ENCODE data around the gene ARID1A. TPM values are rescaled to one million over a fixed set of nuclear protein-coding genes. Genes with fewer than 3 reads are reported as not detected.
"Not testable (repeated sequence)": the region's sequence is repeated elsewhere in the genome, so short reads cannot be mapped to it uniquely, and the experiment has no call there.

Gene ARID1A
- total RNA-seq, 5 donors from 2014 or later (not counting 1 experiment from before 2014, with no cell fraction given) = 122 to 148 (median 126) TPM

- H3K27me3 ChIP-seq (replicated peaks in 1 of 2; ENCODE audit: control insufficient read depth in 2 of 2, extremely low read depth in 1 of 2, insufficient read depth in 2 of 2, low read length in 1 of 2) = no peaks in the 10 kb centered on the region
- POLR2A ChIA-PET = no interaction called here
- H3K4me3 ChIP-seq (ENCODE audit: control insufficient read depth in 1 of 2, extremely low read depth in 1 of 2, low read length in 1 of 2) = no peak overlapping the region
- H3K27ac ChIP-seq (ENCODE audit: low read length) = no peak overlapping the region
- H3K9me3 ChIP-seq = no peaks in the 10 kb centered on the region
- no peaks in the 10 kb centered on the region for H3K27me3 Mint-ChIP-seq
- peaks cover 2% of the 10 kb centered on the region for H3K36me3 Mint-ChIP-seq
- WGBS (ENCODE audit: insufficient coverage) = 0% methylated on average over 1 of the region's 1 CpG
- peaks cover 6 to 29% (median 27%) of the 10 kb centered on the region in 3 donors for H3K4me1 Mint-ChIP-seq
- H3K9me3 Mint-ChIP-seq = no peaks in the 10 kb centered on the region
- CTCF ChIA-PET = interaction anchor here in 1 of 2 donors (1.3 to 1.4 kb wide), 2 partner anchors 10 to 25 kb away, joined by 3 to 4 read pairs; no protein-coding TSS in a partner anchor
- DNase-seq (no peak), ATAC-seq (replicated peaks in 1 of 4) (no peak)
- H3K27ac Mint-ChIP-seq = no peak overlapping the region
- peaks cover 0 to 19% of the 10 kb centered on the region in 2 donors for H3K36me3 ChIP-seq (ENCODE audit: control insufficient read depth in 2 of 2, extremely low read depth in 1 of 2, insufficient read depth in 1 of 2, low read length in 1 of 2)
- peaks cover 58 to 77% of the 10 kb centered on the region in 2 experiments for H3K4me1 ChIP-seq (ENCODE audit: control insufficient read depth in 1 of 2, extremely low read depth in 1 of 2, insufficient read depth in 2 of 2, low read length in 2 of 2)
- H3K4me3 Mint-ChIP-seq = no peak overlapping the region
These were observed 6.8 kb downstream of the ARID1A start for GRCh38 chr1:26702680-26703038.

- Mint-ChIP-seq H3K36me3 (peaks cover 2% of the 10 kb centered on the region), H3K4me1 (peaks cover 9 to 33% (median 33%) of the 10 kb centered on the region in 3 donors), H3K9me3 (no peaks in the 10 kb centered on the region), H3K27me3 (no peaks in the 10 kb centered on the region), H3K27ac (peak overlapping the region in 1 of 2 donors; percentile 29), H3K4me3 (no peak overlapping the region)
- H3K27ac ChIP-seq (ENCODE audit: low read length) = no peak overlapping the region
- CTCF ChIA-PET = interaction anchor here (0.9 to 1.5 kb wide), 5 partner anchors 12 to 130 kb away, joined by 3 to 6 read pairs (median 4); no protein-coding TSS in a partner anchor
- peaks cover 0 to 19% of the 10 kb centered on the region in 2 donors for H3K36me3 ChIP-seq (ENCODE audit: control insufficient read depth in 2 of 2, extremely low read depth in 1 of 2, insufficient read depth in 1 of 2, low read length in 1 of 2)
- DNase-seq (no peak), ATAC-seq (replicated peaks in 1 of 4) (no peak)
- H3K27me3 ChIP-seq (replicated peaks in 1 of 2; ENCODE audit: control insufficient read depth in 2 of 2, extremely low read depth in 1 of 2, insufficient read depth in 2 of 2, low read length in 1 of 2) = no peaks in the 10 kb centered on the region
- no peaks in the 10 kb centered on the region for H3K9me3 ChIP-seq
- POLR2A ChIA-PET = interaction anchor here (0.5 to 1.0 kb wide), 3 partner anchors 9 to 70 kb away, joined by 3 to 4 read pairs (median 3); no protein-coding TSS in a partner anchor
- H3K4me1 ChIP-seq (ENCODE audit: control insufficient read depth in 1 of 2, extremely low read depth in 1 of 2, insufficient read depth in 2 of 2, low read length in 2 of 2) = peaks cover 65 to 76% of the 10 kb centered on the region in 2 experiments
- no peak overlapping the region for H3K4me3 ChIP-seq (ENCODE audit: control insufficient read depth in 1 of 2, extremely low read depth in 1 of 2, low read length in 1 of 2)
These were observed 7.7 kb downstream of the ARID1A start for GRCh38 chr1:26703478-26703877.

- H3K36me3 ChIP-seq (ENCODE audit: control insufficient read depth in 2 of 2, extremely low read depth in 1 of 2, insufficient read depth in 1 of 2, low read length in 1 of 2) = peaks cover 5 to 28% of the 10 kb centered on the region in 2 donors
- H3K4me3 ChIP-seq (ENCODE audit: control insufficient read depth in 1 of 2, extremely low read depth in 1 of 2, low read length in 1 of 2) = no peak overlapping the region
- Mint-ChIP-seq H3K36me3 (peaks cover 9% of the 10 kb centered on the region), H3K27me3 (no peaks in the 10 kb centered on the region), H3K27ac (peak overlapping the region in 1 of 2 donors; percentile 35), H3K4me1 (peaks cover 20 to 42% (median 39%) of the 10 kb centered on the region in 3 donors), H3K9me3 (no peaks in the 10 kb centered on the region), H3K4me3 (no peak overlapping the region)
- WGBS (ENCODE audit: insufficient coverage) = 100% methylated on average over 2 of the region's 5 CpGs
- ATAC-seq (replicated peaks in 1 of 4) (no peak), DNase-seq (no peak)
- H3K27ac ChIP-seq (ENCODE audit: low read length) = no peak overlapping the region
- no peaks in the 10 kb centered on the region for H3K9me3 ChIP-seq
- ChIA-PET CTCF (no interaction called here), POLR2A (no interaction called here)
- no peaks in the 10 kb centered on the region for H3K27me3 ChIP-seq (replicated peaks in 1 of 2; ENCODE audit: control insufficient read depth in 2 of 2, extremely low read depth in 1 of 2, insufficient read depth in 2 of 2, low read length in 1 of 2)
- peaks cover 66 to 67% of the 10 kb centered on the region in 2 experiments for H3K4me1 ChIP-seq (ENCODE audit: control insufficient read depth in 1 of 2, extremely low read depth in 1 of 2, insufficient read depth in 2 of 2, low read length in 2 of 2)
These were observed 8.8 kb downstream of the ARID1A start for GRCh38 chr1:26704629-26705028.

GRCh38 chr1:26705227-26705626, 9.4 kb downstream of the ARID1A start:
- H3K9me3 Mint-ChIP-seq; ATAC-seq (replicated peaks in 1 of 4); CTCF ChIA-PET; DNase-seq; H3K27ac ChIP-seq (ENCODE audit: low read length); H3K4me3 ChIP-seq (ENCODE audit: control insufficient read depth in 1 of 2, extremely low read depth in 1 of 2, low read length in 1 of 2); H3K9me3 ChIP-seq; H3K36me3 Mint-ChIP-seq; H3K27me3 Mint-ChIP-seq; H3K27me3 ChIP-seq (replicated peaks in 1 of 2; ENCODE audit: control insufficient read depth in 2 of 2, extremely low read depth in 1 of 2, insufficient read depth in 2 of 2, low read length in 1 of 2); POLR2A ChIA-PET: not testable (repeated sequence)
- Mint-ChIP-seq H3K4me1 (peaks cover 20 to 42% (median 39%) of the 10 kb centered on the region in 3 donors), H3K4me3 (peak overlapping the region in 2 of 3 donors; percentile 14 to 64), H3K27ac (peak overlapping the region in 1 of 2 donors; percentile 73)
- Histone ChIP-seq H3K4me1 (ENCODE audit: control insufficient read depth in 1 of 2, extremely low read depth in 1 of 2, insufficient read depth in 2 of 2, low read length in 2 of 2) (peaks cover 60 to 70% of the 10 kb centered on the region in 2 experiments), H3K36me3 (ENCODE audit: control insufficient read depth in 2 of 2, extremely low read depth in 1 of 2, insufficient read depth in 1 of 2, low read length in 1 of 2) (peaks cover 5 to 29% of the 10 kb centered on the region in 2 donors)
- no CpG with 5 or more reads among the region's 4 CpGs for WGBS (ENCODE audit: insufficient coverage)

GRCh38 chr1:26705788-26706311, 10.0 kb downstream of the ARID1A start:
- POLR2A ChIA-PET = no interaction called here
- DNase-seq = no peak
- H3K27ac ChIP-seq (ENCODE audit: low read length) = peak overlapping the region; percentile 10
- CTCF ChIA-PET = interaction anchor here in 1 of 2 donors (1.1 kb wide), 1 partner anchor 14 kb away, joined by 4 read pairs; no protein-coding TSS in a partner anchor
- Mint-ChIP-seq H3K27me3 (no peaks in the 10 kb centered on the region), H3K4me3 (peak overlapping the region; percentile 45 to 64 (median 45)), H3K4me1 (peaks cover 20 to 47% (median 45%) of the 10 kb centered on the region in 3 donors), H3K27ac (peak overlapping the region; percentile 41 to 73), H3K9me3 (no peaks in the 10 kb centered on the region), H3K36me3 (peaks cover 13% of the 10 kb centered on the region)
- H3K4me3 ChIP-seq (ENCODE audit: control insufficient read depth in 1 of 2, extremely low read depth in 1 of 2, low read length in 1 of 2) = peak overlapping the region in 1 of 2 donors; percentile 11
- no CpG with 5 or more reads among the region's 1 CpG for WGBS (ENCODE audit: insufficient coverage)
- no peaks in the 10 kb centered on the region for H3K9me3 ChIP-seq
- peaks cover 5 to 34% of the 10 kb centered on the region in 2 donors for H3K36me3 ChIP-seq (ENCODE audit: control insufficient read depth in 2 of 2, extremely low read depth in 1 of 2, insufficient read depth in 1 of 2, low read length in 1 of 2)
- ATAC-seq (replicated peaks in 1 of 4) = no peak
- peaks cover 57 to 70% of the 10 kb centered on the region in 2 experiments for H3K4me1 ChIP-seq (ENCODE audit: control insufficient read depth in 1 of 2, extremely low read depth in 1 of 2, insufficient read depth in 2 of 2, low read length in 2 of 2)
- H3K27me3 ChIP-seq (replicated peaks in 1 of 2; ENCODE audit: control insufficient read depth in 2 of 2, extremely low read depth in 1 of 2, insufficient read depth in 2 of 2, low read length in 1 of 2) = no peaks in the 10 kb centered on the region

- Mint-ChIP-seq H3K9me3 (no peaks in the 10 kb centered on the region), H3K4me1 (peaks cover 20 to 50% (median 48%) of the 10 kb centered on the region in 3 donors), H3K4me3 (peak overlapping the region; percentile 45 to 64 (median 45)), H3K27me3 (no peaks in the 10 kb centered on the region), H3K27ac (peak overlapping the region; percentile 38 to 73), H3K36me3 (peaks cover 13% of the 10 kb centered on the region)
- WGBS (ENCODE audit: insufficient coverage) = 7% methylated on average over 4 of the region's 5 CpGs
- H3K4me1 ChIP-seq (ENCODE audit: control insufficient read depth in 1 of 2, extremely low read depth in 1 of 2, insufficient read depth in 2 of 2, low read length in 2 of 2) = peaks cover 52 to 70% of the 10 kb centered on the region in 2 experiments
- peak overlapping the region; percentile 10 for H3K27ac ChIP-seq (ENCODE audit: low read length)
- DNase-seq (no peak), ATAC-seq (replicated peaks in 1 of 4) (peak in 1 of 4 experiments; percentile 22)
- no peaks in the 10 kb centered on the region for H3K9me3 ChIP-seq
- ChIA-PET CTCF (interaction anchor here in 1 of 2 donors (1.1 kb wide), 1 partner anchor 14 kb away, joined by 4 read pairs; no protein-coding TSS in a partner anchor), POLR2A (interaction anchor here in 1 of 2 donors (0.7 kb wide), 1 partner anchor 23 kb away, joined by 3 read pairs; no protein-coding TSS in a partner anchor)
- H3K27me3 ChIP-seq (replicated peaks in 1 of 2; ENCODE audit: control insufficient read depth in 2 of 2, extremely low read depth in 1 of 2, insufficient read depth in 2 of 2, low read length in 1 of 2) = no peaks in the 10 kb centered on the region
- peak overlapping the region in 1 of 2 donors; percentile 11 for H3K4me3 ChIP-seq (ENCODE audit: control insufficient read depth in 1 of 2, extremely low read depth in 1 of 2, low read length in 1 of 2)
- H3K36me3 ChIP-seq (ENCODE audit: control insufficient read depth in 2 of 2, extremely low read depth in 1 of 2, insufficient read depth in 1 of 2, low read length in 1 of 2) = peaks cover 5 to 36% of the 10 kb centered on the region in 2 donors
These were observed 10.5 kb downstream of the ARID1A start for GRCh38 chr1:26706315-26706714.
